ENCODE results near the gene CDH4.

CDH4 gene

DNA sequence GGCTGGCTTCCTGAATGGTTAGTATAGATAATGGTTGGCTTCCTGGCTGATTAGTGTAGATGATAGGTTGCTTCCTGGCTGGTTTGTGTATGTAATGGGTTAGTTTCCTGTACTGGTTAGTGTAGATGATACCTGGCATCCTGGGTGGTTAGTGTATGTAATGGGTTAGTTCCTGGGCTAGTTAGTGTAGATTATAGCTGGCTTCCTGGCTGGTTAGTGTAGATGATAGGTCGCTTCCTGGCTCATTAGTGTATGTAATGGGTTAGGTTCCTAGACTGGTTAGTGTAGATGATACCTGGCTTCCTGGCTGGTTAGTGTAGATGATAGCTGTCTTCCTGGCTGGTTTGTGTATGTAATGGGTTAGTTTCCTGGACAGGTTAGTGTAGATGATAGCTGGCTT lies 613.3 kb downstream of the CDH4 start:
- no peak for DNase-seq (ENCODE audit: low read depth)

DNA sequence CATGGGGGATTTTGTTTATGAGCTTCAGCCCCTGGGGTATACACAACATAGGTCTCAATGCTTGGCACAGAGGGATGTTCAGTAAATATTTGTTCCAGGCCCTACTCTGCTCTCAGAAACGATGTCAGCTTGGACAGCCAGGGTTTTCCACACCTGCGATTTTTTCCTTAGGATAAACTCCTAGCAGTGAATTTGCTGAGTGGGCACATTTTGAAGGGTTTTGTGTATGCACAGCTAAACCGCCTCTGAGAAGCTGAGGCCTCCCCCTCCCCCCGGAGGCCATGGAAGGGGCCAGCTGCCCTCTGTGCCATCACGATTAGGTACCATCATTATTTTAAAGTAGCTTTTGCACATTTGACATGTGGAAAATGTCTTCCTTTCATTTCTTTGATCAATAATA lies 614.1 kb downstream of the CDH4 start:
- DNase-seq (ENCODE audit: low read depth): no peak

DNA sequence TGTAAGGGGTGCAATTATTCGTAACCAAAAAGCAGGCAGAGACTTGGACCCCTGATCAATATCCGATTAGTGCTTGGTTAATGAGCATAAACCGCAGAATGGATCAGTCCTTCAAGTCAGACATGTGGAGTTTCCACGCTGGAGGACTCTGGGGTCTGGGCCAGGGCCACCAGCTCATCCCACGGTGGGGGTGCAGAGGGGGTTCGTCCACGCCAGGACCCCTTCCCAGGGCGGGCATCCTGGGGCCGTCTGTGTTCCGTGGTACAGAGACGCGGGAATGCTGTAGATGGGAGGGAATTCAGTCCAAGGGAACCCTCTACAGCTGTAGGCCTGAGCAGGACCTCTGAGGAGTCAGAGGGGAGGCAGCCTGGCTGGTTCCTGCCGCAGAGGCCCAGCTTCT lies 615.9 kb downstream of the CDH4 start:
- no peak for DNase-seq (ENCODE audit: low read depth)

DNA sequence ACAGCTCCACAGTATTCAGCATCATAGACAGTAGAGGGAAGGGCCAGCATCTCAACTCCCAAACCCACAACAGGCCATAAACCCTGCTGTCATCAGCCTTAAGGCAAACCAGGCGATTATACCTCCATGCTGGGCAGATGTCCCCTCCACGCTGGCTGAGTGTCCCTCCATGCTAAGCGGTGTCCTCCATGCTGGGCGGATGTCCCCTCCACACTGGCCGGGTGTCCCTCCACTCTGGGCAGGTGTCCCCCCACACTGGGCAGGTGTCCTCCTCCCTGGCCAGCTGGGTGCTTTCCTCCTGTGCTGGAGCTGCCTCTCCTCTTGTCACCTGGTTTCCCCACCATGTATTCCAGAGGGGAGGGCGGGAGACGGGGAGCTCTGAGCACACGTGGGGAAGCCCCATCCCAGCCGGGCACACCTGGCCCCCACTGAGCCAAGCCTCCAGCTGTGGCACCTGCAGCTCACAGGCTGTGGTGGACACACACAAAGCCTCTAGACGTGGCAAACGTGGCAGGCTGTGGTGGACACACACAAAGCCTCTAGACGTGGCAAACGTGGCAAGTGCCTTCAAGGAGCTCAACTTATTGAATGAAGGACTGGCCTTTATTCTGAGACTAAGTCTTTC lies 616.5 kb downstream of the CDH4 start:
- DNase-seq (ENCODE audit: low read depth): no peak

DNA sequence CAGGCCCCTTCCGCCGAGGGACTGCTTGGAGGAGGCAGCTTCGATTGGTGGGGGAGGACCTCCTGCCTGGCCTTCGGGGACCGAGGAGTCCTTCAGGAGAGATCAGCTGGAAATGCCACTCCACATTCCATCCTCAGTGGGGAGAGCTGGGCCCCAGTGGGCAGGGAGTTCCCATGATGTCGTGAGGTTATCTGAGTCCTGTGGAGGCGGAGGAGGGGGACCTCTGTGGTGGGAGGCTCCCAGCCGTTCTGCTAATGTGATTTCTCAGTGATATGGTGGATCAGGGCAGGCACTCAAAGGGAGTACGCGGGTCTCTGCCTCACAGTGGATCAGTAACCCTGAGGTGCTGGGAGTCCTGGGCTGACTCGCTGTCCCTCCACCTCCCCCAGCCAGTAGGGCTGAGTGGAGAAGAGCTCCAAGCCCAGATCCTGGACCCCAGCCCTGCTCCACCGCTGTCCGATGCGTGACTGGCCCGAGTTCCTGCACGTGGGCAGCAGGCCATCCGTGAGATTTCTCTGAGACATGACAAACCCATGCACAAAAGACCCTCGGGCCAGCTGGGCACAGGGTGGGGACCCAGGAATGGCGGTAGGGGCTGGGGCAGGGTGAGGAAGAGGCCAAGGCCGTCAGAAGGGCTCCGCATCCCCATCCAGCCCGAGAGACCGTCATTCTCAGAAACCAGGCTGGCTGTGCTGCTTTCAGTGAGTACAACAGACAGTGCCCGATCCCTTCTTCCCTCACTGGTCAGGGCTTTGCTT lies 617.9 kb downstream of the CDH4 start:
- no peak for DNase-seq (ENCODE audit: low read depth)

DNA sequence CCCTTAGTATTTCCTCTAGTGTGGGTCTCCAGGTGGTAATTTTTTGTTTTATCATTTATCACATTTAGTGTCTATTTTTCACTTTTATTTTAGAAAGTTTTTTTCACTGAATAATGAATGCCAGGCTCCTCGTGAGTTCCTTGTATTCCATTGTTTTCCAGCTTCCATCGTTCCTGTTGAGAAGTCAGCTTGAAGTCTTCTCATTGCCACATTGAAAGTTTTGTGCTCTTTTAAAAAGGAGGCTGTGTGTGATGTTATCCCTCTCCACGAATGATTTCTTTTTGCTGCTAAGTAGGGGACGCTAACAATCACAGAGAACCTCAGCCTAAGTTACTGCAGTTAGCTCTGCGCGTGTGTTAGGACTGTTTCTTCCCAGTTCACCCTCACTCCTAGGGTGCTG lies 619.1 kb downstream of the CDH4 start:
- DNase-seq (ENCODE audit: low read depth): no peak

DNA sequence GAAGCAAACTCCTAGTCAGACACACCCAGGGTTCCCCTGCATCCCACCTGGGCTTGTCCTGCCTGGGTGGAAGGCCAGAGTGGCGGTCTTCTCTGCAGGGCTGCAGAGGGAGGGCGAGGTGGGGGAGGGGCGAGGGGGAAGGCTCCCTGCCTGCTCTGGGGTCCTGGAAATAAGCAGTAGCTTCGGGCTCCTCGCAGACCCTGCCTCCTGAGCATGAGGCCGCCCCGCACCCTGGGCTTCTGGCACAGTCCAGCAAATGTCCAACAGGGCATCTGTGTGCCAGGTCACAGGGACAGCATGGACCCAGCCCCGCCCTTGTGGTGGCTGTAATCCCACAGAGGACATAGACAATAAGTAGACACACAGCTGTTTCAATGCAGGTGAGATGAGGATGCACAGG lies 619.9 kb downstream of the CDH4 start:
- no peak for DNase-seq (ENCODE audit: low read depth)

DNA sequence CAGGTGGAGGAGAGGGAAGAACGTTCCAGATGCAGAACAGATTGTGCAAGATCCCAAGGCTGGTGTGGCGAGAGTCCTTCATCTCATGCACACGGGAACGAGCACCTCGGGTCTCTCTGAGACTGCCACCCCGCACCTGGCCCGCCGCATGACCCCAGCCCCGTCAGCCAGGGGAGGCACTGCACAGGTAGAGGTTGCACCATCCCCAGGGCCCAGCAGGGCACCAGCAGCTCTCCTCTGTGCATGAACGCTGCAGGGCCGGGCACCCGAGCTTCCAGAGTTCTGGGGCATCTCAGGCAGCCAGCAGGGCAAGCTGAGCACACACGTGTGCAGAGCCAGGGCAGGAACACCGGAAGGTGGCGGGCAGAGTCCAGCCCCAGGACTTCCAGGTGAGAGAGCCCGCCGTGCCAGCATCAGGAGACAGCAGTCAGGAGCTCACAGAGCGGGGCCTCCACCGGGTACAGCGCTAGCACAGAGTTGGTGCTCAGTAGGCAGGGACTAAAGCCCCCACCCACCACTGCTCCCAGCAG lies 620.4 kb downstream of the CDH4 start:
- no peak for DNase-seq (ENCODE audit: low read depth)

DNA sequence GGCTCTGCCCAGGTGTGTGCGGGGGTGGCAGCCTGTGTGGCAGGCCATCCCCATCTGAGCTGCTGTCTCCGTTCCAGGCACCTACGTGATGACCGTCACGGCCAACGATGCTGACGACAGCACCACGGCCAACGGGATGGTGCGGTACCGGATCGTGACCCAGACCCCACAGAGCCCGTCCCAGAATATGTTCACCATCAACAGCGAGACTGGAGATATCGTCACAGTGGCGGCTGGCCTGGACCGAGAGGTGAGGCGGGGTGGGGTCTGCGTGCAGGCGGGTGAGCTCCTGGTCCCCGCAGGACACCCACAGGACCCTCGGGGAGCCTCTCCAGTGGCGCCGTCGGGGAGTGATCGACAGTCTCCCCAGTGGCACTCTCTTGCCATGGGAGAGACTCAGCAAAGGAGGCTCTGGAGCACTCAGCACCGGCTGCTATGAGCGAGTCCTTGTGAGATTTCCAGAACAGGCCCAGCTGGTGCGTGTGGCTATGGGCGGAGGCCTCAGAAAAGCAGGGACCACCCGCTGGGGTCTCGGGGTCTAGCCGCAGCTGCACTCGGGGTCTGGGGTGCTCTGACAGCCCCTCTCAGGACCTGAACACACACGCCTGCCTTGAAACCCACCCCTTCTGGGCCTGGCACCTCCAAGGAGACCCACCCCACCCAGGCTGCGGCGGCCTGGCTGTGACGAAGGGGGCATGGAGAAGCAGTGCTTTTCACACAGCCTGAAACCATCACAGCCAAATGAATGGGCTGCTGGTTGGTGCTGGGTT lies 621.8 kb downstream of the CDH4 start:
- no peak for DNase-seq (ENCODE audit: low read depth)

DNA sequence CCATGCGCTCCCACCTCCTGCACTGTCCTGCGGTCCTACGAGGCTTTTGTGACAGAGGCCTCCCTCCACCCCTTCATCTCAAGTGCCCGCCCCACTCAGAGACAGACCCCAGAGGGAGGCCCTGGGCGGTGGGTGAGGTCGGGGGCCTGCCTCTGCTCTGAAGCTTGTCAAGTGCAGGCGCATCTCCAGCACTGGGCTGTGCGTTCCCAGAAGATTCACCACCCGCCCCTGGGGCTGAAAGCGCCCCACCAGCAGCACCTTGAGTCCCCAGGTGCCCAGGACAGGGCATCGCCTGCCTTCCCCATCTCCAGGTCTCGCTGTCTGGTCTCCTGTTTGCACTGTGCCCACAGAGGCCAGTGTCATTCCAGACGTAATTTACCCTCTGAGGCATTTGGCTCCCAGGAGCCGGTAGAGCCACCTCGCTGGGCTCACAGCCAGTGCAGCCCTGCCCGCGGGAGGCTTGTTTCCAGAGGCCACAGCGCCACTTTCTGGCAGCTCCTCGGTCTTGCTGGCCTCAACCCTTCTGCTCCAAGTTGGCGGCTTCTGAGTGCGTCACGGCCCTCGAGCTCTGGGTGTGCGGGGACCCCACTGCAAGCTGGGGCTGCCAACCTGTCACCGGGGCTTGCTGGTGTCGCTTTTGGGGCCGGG lies 622.5 kb downstream of the CDH4 start:
- peak; percentile 35 for DNase-seq (ENCODE audit: low read depth)

DNA sequence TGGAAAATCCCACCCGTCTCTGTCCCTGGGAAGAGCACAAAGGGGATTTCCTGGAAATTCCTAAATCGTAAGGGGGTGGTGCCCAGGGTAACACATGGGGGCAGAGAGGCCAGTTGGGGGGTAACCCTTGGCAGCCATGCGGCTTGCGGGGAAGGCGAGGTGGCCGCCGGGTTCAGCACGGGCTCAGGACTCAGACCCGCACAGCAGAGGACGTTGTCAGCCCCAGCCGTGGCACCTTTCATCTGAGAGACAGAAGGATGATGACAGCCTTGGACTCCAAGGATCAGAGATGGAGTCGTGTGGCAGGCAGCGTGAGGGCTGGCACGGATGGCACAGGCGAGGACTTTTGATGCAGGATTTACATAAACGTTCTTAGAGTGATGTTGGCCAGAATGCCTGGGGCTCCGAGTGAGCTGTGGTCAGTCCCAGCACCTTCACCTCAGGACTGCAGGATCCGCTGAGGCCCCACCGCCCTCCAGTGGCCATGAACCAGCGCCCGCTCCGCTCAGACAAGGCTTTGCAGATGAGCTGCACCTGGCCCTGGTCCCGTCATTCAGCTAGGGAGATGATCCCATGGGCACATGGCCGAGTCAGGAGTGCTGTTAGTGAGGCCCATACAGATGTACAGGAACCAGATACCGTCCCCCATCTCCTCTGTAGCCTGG lies 623.3 kb downstream of the CDH4 start:
- no peak for DNase-seq (ENCODE audit: low read depth)

DNA sequence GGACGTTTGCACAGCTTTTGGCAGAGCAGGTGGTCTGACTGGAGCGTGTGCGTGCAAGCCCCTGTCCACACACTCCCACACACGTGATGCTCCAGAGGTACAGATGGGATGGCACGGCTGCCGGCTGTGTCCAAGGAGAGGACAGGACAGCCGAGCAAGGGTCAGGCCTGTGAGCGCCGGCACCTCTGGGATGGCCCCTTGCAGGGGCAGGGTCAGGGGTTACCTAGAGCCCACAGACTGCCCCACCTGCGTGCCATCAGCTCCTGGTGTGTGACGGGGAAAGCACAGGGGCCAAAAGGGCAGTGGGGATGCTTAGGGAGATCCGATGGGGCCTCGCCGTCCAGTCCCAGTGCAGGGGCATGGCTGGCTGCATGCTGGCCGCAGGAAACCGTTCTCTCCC lies 623.9 kb downstream of the CDH4 start:
- no peak for DNase-seq (ENCODE audit: low read depth)

DNA sequence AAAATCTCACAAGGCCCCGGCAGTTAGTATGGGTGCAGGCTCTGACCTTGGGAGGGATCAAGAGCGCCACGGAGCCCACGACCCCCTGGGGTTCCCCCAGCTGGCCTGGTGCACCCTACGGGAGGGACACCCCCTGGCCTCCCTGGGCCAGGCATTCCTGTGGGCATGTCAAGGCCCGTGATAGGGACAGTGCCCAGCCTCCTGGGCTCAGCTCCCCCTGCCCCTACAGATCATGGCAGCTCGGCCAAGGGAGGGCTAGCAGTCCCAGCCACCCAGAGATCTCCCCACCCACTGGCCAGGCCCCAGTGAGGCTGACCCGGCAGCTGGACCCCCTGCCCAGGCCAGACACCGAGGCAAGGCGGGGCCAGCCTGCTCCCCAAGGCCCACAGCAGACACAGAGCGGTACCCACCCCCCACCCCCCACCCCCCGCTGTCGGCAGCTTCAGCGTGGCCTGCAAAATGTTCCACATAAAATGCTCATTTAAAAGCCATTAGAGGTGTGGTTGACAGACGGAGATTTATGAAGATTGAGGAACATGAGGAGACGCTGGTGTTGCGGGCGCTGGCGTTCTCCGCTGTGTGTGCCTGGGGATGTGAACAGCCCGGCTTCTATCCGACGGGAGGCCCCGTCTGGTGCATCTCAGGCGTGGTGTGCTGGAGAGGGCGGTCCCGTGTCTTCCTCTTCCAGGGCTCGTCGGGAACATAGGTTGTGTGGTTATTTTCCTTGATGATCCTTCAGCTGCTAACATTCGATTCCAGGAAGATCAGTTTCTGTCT lies 625.1 kb downstream of the CDH4 start:
- no peak for DNase-seq (ENCODE audit: low read depth)

DNA sequence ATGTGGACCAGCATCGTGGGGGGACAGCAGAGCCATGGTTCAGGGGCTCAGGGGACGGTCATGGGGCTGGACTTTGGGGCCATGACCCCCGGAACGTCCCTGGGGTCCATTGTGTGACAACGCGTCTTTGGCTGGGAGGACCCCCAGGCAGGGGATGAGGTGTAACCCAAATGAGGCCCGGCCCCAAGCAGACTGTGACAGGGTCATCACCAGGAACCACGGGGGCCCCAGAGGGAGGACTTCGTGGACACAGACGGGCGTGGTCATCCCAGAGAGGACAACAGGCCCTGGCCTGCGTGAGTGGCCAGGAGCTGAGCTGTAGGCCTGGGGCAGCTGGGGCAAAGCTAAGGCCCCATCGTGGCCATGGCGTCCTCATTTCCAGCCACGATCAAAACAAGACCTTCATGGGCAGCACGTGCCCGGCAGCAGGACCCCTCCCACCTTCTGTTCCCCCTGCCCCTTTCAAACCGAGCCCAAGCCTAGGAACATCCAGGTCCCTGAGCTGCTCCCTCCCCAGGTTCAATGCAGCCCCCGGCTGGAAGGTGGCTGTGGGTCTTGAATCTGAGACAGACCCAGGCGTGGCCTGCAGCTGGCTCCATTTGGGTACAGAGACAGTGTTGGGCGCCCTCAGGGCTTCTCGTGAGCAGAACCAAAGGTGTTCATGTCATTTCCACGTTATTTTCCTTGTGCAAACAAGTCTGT lies 625.9 kb downstream of the CDH4 start:
- no peak for DNase-seq (ENCODE audit: low read depth)

DNA sequence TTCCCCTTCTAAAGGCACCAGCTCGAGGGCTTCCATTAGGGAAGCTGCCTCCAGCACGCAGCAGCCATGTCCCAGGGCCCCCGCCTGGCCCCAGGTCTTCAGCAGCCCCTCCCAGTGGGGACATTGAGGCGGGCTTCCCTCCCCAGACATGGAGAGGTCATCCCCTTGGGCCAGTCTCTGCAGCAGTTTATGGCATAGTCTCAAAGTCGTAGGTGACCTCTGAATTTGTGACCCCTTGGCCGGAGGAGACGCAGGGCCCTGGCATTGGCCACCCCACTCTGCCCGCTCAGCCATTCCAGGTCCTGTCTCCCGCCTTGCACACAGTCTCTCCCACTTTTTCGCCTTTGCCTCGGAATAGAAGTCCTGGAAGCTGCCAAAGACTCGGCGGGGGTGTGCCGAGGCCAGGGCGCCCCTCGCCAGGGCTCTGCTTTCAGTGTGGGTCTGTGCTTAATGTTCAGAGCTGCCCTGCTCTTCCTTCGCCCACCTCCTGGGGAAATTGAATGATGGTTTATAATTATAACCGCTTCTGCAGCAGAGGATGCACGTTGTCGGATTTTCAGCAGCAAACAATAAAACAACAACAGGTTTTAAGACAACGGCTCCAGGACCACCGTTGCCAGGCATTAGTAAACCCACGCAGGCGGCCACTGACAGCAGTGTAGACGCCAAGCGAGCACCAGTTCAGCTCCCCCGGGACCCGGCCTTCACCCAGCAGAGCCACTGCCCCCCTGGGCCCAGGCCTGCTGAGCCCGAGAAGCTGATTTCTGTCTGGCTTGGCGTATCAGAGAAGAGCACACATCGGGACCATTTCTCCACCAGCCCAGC lies 626.6 kb downstream of the CDH4 start:
- no peak for DNase-seq (ENCODE audit: low read depth)

DNA sequence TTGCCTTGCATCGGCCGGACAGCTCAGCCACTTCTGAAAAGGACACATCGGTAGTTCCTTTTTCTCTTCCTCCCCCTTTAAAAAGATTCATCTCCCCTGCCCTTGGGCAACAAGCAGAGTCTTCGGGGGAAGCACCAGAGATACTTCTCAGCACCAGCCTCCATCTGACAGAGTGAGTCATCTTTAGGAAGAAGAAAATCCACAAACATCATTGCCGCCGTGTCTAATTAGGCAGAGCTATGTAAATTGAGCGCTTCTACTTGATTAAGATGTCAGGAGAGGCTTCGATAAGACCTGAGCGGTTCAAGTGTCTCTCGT lies 627.2 kb downstream of the CDH4 start:
- no peak for DNase-seq (ENCODE audit: low read depth)

DNA sequence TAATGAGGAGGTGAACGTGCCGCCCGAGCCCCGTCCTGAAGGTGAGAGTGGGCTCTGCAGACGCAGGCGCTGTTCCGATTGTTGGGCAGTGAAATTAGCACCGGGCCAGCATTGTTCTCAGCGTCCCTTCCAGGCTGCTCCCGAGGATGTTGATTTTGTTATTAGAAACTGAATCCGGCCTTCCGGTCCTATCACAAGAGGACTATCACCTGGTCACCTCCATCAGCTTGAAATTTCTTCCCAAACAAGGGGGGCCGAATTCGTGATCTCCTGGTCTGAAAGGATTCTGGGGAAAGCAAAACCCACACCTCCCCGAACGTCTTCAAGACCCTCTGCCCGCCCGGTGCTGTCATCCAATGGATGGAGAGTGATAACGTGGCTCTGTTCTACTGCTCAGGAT lies 627.6 kb downstream of the CDH4 start:
- DNase-seq (ENCODE audit: low read depth): no peak

DNA sequence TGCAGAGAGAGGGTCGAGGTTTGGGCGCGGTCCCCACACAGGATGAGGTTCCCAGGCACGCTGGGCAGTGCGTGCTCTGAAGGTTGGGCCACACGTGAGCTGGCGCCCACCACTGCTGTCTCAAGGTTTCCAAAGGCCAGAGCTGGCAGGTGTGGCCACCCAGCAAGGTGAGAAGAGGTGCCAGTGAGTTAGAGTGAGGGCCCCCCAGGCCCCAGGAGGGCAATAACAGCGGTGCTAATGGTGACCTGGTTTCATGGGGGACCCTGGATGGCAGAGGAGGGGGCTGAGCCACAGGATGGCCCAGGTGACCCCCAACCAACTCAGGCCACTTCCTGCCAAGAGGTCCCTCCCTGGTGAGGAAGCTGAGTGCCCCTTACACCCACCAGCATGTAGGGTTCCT lies 628.6 kb downstream of the CDH4 start:
- DNase-seq (ENCODE audit: low read depth): no peak

DNA sequence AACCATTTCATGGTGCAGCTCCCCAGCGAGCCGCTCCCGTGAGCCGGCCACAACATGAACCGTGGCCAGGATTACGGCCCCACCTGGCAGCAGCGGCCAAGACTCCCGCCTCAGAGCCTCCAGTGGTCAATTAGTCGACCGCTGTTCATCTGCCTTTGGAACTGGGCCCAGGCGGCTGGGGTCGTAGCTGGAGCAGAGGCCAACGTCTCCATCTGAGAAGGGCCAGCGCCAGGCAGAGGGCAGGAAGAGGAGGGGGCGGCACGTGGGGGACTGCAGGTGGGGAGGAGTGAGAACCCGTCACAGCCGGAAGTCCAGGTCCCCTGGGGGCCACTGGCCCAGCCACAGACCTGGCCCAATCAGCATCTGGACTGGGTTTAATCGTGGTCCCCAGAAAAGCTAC lies 629.4 kb downstream of the CDH4 start:
- DNase-seq (ENCODE audit: low read depth): no peak

DNA sequence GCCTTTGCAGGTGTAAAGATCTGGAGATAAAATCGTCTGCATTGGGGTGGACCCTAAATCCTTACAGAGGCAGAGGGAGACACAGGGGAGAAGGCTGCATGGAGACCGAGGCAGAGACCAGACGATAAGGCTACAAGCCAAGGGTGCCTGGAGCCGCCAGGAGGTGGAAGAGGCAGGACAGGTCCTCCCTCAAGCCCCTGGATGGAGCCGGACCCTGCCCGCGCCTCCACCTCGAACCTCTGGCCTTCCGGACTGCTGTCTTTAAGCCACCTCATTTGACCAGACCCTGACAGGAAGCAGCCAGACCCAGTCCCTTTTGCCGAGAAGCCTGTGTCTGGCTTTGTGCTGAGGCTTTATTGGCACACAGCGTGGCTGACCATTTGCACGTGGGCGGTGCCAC lies 629.8 kb downstream of the CDH4 start:
- no peak for DNase-seq (ENCODE audit: low read depth)

Data from iris pigment epithelial cell (primary cell).